ENCODE results near the gene LEFTY1. TPM values are rescaled to one million over a fixed set of nuclear protein-coding genes. Genes with fewer than 3 reads are reported as not detected.
A peak's percentile ranks its signal among the peaks of the same experiment; 100 is the strongest.

LEFTY1 gene
- total and polyA plus RNA-seq, 9 of the 15 experiments (the other 6 are each of a cell fraction or from before 2014, with no cell fraction given) = 0.07 to 0.24 (median 0.17) TPM; not detected in 5

DNA sequence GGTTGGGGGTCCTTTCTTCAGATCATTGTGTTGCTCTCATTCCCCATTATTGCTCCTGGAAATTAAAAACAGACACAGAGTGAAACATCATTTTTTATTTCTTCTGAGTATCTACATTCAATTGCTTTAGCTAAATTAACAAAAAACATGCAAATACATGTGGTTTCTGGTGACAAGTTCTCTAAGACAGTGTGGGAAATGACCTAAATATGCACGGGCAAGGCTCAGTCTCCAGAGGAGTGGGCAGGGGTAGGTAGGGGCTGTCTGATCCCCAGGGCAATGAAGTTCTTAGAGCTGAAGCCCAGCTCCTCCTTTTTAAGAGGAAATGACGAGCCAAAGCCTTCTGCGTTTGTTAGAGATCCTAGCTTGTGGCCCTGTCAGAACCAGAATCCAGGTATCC, 47.6 kb upstream of the LEFTY1 start:
- H3K79me2 ChIP-seq (ENCODE audit: control insufficient read depth, insufficient read depth, low read length) = no peaks in the 10 kb centered on the region
- intact Hi-C loops (cut with micrococcal nuclease) (no loop called here), in situ Hi-C loops (cut with MboI) (no loop called here)
- no peaks in the 10 kb centered on the region for H3K36me3 ChIP-seq (ENCODE audit: control insufficient read depth, insufficient read depth, low read length)
- no TSS peak for BruUV-seq (replicated peaks)
- H3K4me2 ChIP-seq (ENCODE audit: insufficient read depth, low read length) = no peak overlapping the region
- peaks cover 8 to 19% of the 10 kb centered on the region in 2 experiments; a peak in 4 of 5 replicates for H3K4me1 ChIP-seq (replicated peaks in 1 of 2; ENCODE audit: control insufficient read depth in 2 of 2, insufficient read depth in 2 of 2, low read length in 2 of 2)
- peak in 2 of 4 experiments; percentile 8 to 10 for DNase-seq (ENCODE audit: extremely low read depth in 1 of 4, low spot score in 3 of 4)
- POLR2A ChIA-PET = interaction anchor here (0.6 to 1.5 kb wide), 5 partner anchors 8 to 491 kb away, joined by 3 to 10 read pairs (median 3); no protein-coding TSS in a partner anchor
- H4K20me1 ChIP-seq (replicated peaks; ENCODE audit: control insufficient read depth, insufficient read depth, low read length) = no peaks in the 10 kb centered on the region
- ATAC-seq = no peak
- H3K9me1 ChIP-seq (ENCODE audit: control insufficient read depth, insufficient read depth, low read length) = no peaks in the 10 kb centered on the region
- peak overlapping the region; percentile 70 for H2AFZ ChIP-seq (ENCODE audit: low read depth, low read length)
- no peaks in the 10 kb centered on the region for H3K27me3 ChIP-seq (ENCODE audit: control insufficient read depth in 2 of 2, insufficient read depth in 2 of 2, low read length in 2 of 2)
- FAIRE-seq = no peak
- H3K27ac ChIP-seq (ENCODE audit: extremely low read depth, low read depth, low read length) = no peak overlapping the region
- peak overlapping the region; percentile 16 to 72; a peak in 1 of 4 replicates for H3K9ac ChIP-seq (ENCODE audit: insufficient read depth in 1 of 2, low read depth in 2 of 2, low read length in 2 of 2)
- WGBS (ENCODE audit: insufficient coverage, low coverage, missing lambda C conversion rate) = 34% methylated on average over 3 of the region's 3 CpGs
- CTCF ChIA-PET (ENCODE audit: low intra/inter-chr PET ratio) = no interaction called here
- no peak for TF ChIP-seq ZNF12 (CRISPR knock-in tag; IDR thresholded peaks at IDR 0.05)
- TF ChIP-seq ZNF239 (CRISPR knock-in tag; IDR thresholded peaks at IDR 0.05) = no peak
- TF ChIP-seq, protein P1, sequence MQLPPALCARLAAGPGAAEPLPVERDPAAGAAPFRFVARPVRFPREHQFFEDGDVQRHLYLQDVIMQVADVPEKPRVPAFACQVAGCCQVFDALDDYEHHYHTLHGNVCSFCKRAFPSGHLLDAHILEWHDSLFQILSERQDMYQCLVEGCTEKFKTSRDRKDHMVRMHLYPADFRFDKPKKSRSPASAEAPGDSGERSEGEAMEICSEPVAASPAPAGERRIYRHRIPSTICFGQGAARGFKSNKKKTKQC (CRISPR knock-in tag; IDR thresholded peaks at IDR 0.05) = no peak
- TF ChIP-seq USF2 (CRISPR knock-in tag; IDR thresholded peaks at IDR 0.05) = no peak
- no peak for TF ChIP-seq SMAD4 (CRISPR knock-in tag; conservative IDR thresholded peaks at IDR 0.05)
- no peak for TF ChIP-seq NELFE (IDR thresholded peaks at IDR 0.05; ENCODE audit: insufficient read depth, insufficient read length)
- TF ChIP-seq, protein P2, sequence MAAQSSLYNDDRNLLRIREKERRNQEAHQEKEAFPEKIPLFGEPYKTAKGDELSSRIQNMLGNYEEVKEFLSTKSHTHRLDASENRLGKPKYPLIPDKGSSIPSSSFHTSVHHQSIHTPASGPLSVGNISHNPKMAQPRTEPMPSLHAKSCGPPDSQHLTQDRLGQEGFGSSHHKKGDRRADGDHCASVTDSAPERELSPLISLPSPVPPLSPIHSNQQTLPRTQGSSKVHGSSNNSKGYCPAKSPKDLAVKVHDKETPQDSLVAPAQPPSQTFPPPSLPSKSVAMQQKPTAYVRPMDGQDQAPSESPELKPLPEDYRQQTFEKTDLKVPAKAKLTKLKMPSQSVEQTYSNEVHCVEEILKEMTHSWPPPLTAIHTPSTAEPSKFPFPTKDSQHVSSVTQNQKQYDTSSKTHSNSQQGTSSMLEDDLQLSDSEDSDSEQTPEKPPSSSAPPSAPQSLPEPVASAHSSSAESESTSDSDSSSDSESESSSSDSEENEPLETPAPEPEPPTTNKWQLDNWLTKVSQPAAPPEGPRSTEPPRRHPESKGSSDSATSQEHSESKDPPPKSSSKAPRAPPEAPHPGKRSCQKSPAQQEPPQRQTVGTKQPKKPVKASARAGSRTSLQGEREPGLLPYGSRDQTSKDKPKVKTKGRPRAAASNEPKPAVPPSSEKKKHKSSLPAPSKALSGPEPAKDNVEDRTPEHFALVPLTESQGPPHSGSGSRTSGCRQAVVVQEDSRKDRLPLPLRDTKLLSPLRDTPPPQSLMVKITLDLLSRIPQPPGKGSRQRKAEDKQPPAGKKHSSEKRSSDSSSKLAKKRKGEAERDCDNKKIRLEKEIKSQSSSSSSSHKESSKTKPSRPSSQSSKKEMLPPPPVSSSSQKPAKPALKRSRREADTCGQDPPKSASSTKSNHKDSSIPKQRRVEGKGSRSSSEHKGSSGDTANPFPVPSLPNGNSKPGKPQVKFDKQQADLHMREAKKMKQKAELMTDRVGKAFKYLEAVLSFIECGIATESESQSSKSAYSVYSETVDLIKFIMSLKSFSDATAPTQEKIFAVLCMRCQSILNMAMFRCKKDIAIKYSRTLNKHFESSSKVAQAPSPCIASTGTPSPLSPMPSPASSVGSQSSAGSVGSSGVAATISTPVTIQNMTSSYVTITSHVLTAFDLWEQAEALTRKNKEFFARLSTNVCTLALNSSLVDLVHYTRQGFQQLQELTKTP (IDR thresholded peaks at IDR 0.05; ENCODE audit: low read depth in 1 of 2, partially characterized antibody in 2 of 2) = no peak
- TF ChIP-seq RBM22 (IDR thresholded peaks at IDR 0.05; ENCODE audit: low read depth, low read length, poor library complexity, severe bottlenecking) = no peak
- no peak for TF ChIP-seq ELF4 (CRISPR knock-in tag; IDR thresholded peaks at IDR 0.05)
- no peak for TF ChIP-seq HNRNPUL1 (IDR thresholded peaks at IDR 0.05; ENCODE audit: low read length)
- TF ChIP-seq FOXO4 (CRISPR knock-in tag; IDR thresholded peaks at IDR 0.05) = no peak
- TF ChIP-seq SNAPC5 (CRISPR knock-in tag; IDR thresholded peaks at IDR 0.05) = no peak
- TF ChIP-seq DIDO1 (tag; IDR thresholded peaks at IDR 0.05; ENCODE audit: low read depth) = no peak
- no peaks in the 10 kb centered on the region for H3K9me3 ChIP-seq (replicated peaks; ENCODE audit: control insufficient read depth, insufficient read depth, low read depth, low read length)
- no peak overlapping the region for H3K4me3 ChIP-seq

Data from K562 (cell line).